ENCODE measurements around the gene GABPB2. TPM values are rescaled to one million over a fixed set of nuclear protein-coding genes. Genes with fewer than 3 reads are reported as not detected.

GABPB2 gene
- 10.7 and 11.8 TPM in 2 replicates for total RNA-seq

DNA sequence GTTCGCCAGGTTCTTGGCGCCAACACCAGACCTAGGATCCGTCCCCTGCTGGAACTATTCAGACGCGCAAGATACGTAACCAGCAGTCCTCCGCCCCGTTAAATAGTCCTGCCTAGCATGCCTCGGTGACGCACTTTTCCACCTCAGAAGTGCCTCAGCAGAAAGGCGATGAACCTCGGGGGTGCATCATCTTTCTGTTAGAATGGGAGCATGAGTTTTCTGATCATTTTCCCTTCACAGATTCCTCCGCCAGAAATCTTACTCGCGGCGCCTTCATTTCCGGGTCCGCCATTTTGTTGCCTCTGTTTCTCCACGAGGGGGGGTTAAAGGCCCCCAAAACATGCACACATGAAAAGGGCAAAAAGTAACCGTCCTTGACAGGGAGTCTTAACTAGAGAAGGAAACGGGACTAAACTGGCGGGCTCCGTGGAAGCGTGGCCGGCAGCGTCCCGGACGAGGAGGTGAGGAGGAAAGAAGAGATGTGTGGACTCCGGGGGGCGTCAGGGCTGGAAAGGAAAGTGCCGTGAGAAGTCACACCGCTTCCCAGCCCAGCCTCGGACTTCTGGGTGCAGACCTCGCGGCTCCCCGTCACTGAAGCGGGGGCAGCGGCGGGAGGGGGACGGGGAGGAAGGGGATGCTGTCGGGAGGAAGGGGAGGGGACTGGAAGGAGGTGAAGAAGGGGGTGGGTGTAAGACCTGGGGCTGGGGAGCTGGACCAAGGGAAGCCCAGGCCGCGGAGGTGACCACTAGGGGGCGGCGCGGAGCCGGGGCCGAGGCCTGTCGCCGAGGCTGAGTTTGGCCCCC, at the start of gene GABPB2:
Gene GABPB2 (plus strand): TSS at position 288 of the 803 bp plus-strand sequence. CDS start 17,429 bp downstream, outside the sequence.

DNA sequence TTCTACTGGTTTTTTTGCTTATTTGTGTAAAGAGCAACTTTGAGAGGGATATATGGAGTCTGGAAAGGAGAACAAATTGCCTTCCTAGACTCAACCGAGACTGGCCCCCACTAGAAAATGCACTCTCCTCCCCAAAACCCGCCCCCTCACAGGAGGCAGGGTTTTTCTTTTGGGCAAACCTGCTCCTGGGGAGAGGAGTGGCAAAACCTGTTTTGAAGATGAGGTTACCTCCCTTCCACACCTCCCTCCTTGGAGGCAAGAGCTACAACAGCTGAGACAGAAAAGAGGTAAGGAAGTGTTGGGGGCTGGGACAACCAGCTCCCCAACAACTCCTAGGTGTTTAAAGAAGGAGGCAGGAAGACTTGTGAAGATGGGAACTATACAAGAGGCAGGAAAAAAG, 34.2 kb upstream of the GABPB2 start, which contains the start of gene BNIPL:
Gene BNIPL (plus strand): TSS at position 231 of the 400 bp plus-strand sequence. CDS start 140 bp downstream, at position 371.

DNA sequence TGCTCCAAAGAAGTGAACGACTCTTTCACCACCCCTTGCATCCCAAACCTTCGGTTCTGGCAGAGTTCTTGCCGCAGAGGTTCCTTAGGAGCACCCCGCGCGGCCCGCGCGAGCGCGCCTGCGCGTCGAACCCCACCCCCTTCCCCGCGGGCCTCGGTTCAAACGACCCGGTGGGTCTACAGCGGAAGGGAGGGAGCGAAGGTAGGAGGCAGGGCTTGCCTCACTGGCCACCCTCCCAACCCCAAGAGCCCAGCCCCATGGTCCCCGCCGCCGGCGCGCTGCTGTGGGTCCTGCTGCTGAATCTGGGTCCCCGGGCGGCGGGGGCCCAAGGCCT, 23.0 kb upstream of the GABPB2 start, which contains the start of gene C1orf56:
Gene C1orf56 (plus strand): TSS at position 161 of the 334 bp plus-strand sequence. CDS start 97 bp downstream, at position 258.

DNA sequence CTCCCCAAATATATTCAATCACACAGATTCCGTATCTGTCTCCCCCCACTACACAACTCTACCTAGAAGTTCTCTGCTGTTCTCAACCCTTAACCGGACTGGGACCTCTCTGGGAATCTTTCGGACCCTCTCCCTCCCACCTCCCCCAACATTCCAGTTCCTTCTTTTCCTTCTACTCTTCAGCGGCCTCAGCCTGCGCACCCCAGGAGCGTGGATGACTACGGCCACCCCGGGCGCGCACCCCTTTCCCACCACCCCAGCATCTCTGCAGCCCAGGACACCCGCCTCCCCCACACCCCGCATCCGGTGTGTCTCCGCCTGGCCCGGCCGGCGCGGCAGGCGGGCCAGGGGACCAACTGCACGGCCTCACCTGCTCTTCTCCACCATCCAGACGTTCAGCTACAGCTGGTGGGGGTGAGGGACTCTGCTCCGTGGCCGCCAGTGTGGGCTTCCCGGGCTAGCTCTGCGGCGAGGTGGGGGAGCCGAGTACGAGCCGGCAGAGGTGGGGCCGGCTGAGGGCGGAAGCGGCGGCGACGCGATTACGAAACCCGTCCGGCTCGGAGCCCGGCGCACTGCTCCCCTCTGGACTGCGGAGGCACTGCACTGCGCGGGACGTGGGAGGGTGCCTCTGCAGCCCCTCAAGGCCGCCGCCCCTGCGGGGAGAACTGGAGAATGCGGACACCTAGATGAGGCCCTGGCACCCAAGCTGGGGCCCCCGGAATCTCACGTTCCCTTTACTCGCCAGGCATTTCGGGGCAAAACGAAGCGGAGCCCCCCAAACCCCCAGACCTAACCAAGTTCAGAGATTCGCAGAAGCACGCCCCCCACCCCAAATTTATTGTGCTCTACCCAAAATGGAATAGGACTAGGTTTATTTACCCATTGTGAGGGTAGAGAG, 11.2 kb upstream of the GABPB2 start, which contains the start of gene CDC42SE1:
Gene CDC42SE1 (minus strand): TSS at position 514 of the 898 bp plus-strand sequence. CDS start 3,892 bp downstream, outside the sequence.

DNA sequence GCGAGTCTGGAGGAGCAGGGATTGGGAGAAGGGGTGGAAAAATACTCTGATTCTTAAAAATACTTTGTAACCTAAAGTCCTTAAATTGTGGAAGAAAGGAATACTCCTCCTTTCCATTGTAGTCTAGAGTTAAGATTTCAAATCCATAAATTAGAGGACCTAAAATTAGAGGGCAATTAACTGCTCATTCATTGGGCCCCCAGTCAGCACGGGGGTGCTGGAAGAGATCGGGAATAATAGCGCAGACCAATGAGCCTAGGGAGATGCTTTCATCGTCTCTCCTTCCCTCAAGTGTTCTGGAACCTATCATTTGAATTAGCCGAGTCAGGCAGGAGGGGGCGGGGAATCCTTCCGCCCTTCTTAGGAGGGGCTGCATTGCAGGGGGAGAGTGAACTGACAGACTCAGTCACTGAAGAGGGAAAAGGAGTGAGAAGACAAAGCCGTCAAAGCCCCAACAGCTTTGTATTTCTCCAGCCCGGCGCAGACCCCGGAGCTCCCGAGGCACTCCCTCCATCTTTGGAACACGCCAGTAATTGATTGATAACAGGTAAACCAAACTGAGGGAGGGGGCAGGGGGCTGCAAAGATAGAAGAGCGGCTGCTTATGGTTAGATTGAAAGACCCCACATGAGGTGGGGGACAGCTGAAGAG, 10.4 kb upstream of the GABPB2 start, which contains the start of gene MLLT11:
Gene MLLT11 (plus strand): TSS at position 391 of the 650 bp plus-strand sequence. CDS start 6,828 bp downstream, outside the sequence.

DNA sequence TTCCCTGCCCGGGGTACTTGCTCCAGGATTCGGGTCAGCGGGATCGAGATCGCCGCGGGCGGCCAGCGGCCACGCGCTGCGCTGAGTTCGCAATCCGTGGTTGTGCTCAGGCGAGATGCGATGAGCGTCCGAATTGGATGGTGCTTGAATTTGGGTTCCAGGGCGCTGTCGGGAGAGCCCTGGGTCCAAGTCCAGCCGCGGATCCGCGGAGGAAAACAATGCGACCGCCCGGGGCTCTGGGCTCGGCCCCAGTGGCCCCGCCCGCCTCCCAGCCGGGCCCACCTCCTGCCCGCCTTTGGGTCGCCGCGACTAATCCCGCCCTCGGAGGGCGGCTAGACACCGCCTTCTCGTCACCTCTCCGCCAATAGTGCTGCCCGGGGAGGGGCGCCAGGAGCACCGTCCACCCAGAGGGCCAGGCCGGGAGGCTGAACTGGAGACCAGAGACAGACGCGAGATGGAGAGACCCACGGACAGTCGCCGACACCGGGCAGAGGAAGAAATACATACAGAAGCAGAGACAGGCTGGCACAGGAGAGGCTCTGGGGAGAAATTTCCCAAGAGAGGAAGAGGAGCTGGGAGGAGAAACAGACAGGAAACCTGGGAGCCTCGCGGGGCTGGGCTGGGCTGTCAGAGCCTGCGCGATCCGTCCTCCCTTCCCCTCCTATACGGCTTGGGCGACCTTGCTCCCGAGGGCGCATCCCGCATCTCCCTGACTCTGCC, 76.0 kb downstream of the GABPB2 start, which contains the start of gene SEMA6C:
Gene SEMA6C (minus strand): TSS at position 220 of the 720 bp plus-strand sequence. CDS start 4,010 bp downstream, outside the sequence.

DNA sequence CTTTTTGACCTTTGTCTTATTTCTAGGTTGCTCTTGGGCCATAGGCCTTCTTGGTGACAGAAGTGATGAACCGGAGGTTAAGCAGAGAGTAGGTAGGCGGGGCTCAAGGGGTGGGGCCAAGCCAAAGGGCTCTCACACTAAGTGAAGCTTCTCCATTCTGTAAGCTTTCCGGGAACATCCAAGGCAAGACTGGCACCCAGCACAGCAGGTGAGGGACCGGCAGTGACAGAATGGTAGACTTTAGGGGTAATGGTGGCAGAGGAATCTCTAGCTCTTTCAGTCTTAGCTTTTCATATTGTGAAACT, 85.9 kb downstream of the GABPB2 start, which contains the start of gene TNFAIP8L2:
Gene TNFAIP8L2 (plus strand): TSS at position 135 of the 305 bp plus-strand sequence. CDS start 2,049 bp downstream, outside the sequence.

DNA sequence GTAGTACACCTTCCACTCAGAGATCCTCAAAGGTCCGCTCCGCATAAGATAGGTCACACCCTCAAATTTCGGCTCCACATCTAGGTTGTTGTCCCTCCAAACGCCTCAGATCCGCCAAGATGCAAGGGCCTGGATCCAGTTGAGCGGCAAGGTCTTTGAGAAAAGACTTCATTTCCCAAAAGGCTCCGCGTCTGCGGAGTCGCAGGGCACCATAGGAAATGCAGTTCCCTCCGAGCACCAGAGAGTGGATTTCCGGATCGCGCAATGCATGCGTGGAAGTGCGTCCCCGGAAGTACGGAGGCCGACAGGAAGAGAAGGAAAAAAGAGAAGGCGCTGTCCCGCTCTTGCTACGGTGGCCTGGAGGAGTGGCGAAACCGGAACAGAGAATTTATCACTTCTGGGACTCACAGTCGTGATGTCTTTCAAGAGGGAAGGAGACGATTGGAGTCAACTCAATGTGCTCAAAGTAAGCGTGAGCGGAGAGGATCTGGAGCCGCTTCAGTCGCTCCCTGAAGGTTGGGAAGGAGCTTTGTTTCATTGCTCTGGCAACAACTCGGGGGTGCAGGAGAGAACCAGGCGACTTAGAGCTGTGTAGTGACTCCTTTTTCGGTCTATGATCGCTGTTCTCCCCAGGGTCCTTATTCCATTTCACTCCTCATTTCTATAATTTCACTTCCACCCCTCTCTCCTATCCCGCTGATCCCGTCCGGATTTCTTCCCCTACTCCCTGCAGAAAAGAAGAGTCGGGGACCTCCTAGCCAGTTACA, 95.4 kb downstream of the GABPB2 start, which contains the start of the genes LYSMD1 and SCNM1:
Gene LYSMD1 (minus strand): TSS at position 165 of the 767 bp plus-strand sequence. CDS start 644 bp downstream, outside the sequence.
Gene SCNM1 (plus strand): TSS at position 407 of the 767 bp plus-strand sequence. CDS start 9 bp downstream, at position 416.

Other genes starting within 250 kb of the GABPB2 start
- 14.7 and 16.9 TPM in 2 replicates for gene ARNT, start 194.2 kb upstream of the GABPB2 start, total RNA-seq
- gene CTXND2, start 183.6 kb upstream of the GABPB2 start, total RNA-seq, result under 0.01 TPM in 1 of 2 replicates, not detected in the other
- gene SETDB1, start 144.4 kb upstream of the GABPB2 start, total RNA-seq, result 19.8 and 34.5 TPM in 2 replicates
- 91.1 and 114 TPM in 2 replicates for gene CERS2, start 95.9 kb upstream of the GABPB2 start, total RNA-seq
- not detected in 2 replicates for gene ANXA9, start 88.5 kb upstream of the GABPB2 start, total RNA-seq
- gene MINDY1, start 63.9 kb upstream of the GABPB2 start, total RNA-seq, result 9.6 and 11.6 TPM in 2 replicates
- 7.5 and 10.4 TPM in 2 replicates for gene PRUNE1, start 62.3 kb upstream of the GABPB2 start, total RNA-seq
- 2.4 and 5.5 TPM in 2 replicates for gene BNIPL, start 34.2 kb upstream of the GABPB2 start, total RNA-seq
- 0.72 and 1.5 TPM in 2 replicates for gene C1orf56, start 23.0 kb upstream of the GABPB2 start, total RNA-seq
- 85.7 and 95.4 TPM in 2 replicates for gene CDC42SE1, start 11.1 kb upstream of the GABPB2 start, total RNA-seq
- gene MLLT11, start 10.4 kb upstream of the GABPB2 start, total RNA-seq, result 1.9 and 4.6 TPM in 2 replicates
- 0.21 and 0.48 TPM in 2 replicates for gene SEMA6C, start 75.9 kb downstream of the GABPB2 start, total RNA-seq
- not detected in 2 replicates for gene TNFAIP8L2, start 85.9 kb downstream of the GABPB2 start, total RNA-seq
- gene LYSMD1, start 95.1 kb downstream of the GABPB2 start, total RNA-seq, result 4.8 and 7.9 TPM in 2 replicates
- gene SCNM1, start 95.4 kb downstream of the GABPB2 start, total RNA-seq, result 20.2 and 26.4 TPM in 2 replicates
- not detected in 2 replicates for gene TMOD4, start 105.2 kb downstream of the GABPB2 start, total RNA-seq
- 58.2 and 79.0 TPM in 2 replicates for gene VPS72, start 119.4 kb downstream of the GABPB2 start, total RNA-seq
- gene PIP5K1A, start 127.8 kb downstream of the GABPB2 start, total RNA-seq, result 48.0 and 60.2 TPM in 2 replicates
- gene PSMD4, start 184.0 kb downstream of the GABPB2 start, total RNA-seq, result 171 and 208 TPM in 2 replicates
- gene ZNF687, start 211.5 kb downstream of the GABPB2 start, total RNA-seq, result 10.9 and 11.3 TPM in 2 replicates